ENCODE data around the gene SLC4A1.

Gene SLC4A1

GRCh38 chr17:44213403-44214229 lies 54.3 kb downstream of the SLC4A1 start (continued):
- TF ChIP-seq RARB (CRISPR knock-in tag; IDR thresholded peaks at IDR 0.05) (no peak), BACH2 (CRISPR knock-in tag; IDR thresholded peaks at IDR 0.05; ENCODE audit: borderline replicate concordance) (no peak), CSDC2 (CRISPR knock-in tag; IDR thresholded peaks at IDR 0.05) (no peak), SNAI2 (CRISPR knock-in tag; IDR thresholded peaks at IDR 0.05) (no peak)

GRCh38 chr17:44212507-44213402 lies 55.2 kb downstream of the SLC4A1 start:
- no peak for TF ChIP-seq GLIS3 (CRISPR knock-in tag; IDR thresholded peaks at IDR 0.05)
- TF ChIP-seq CSRNP3 (CRISPR knock-in tag; IDR thresholded peaks at IDR 0.05): no peak
- no peak for TF ChIP-seq PPARA (CRISPR knock-in tag; IDR thresholded peaks at IDR 0.05; ENCODE audit: borderline replicate concordance)
- no peak for TF ChIP-seq BACH2 (CRISPR knock-in tag; IDR thresholded peaks at IDR 0.05; ENCODE audit: borderline replicate concordance)
- no peak for TF ChIP-seq ARNTL (CRISPR knock-in tag; IDR thresholded peaks at IDR 0.05; ENCODE audit: borderline replicate concordance, low read depth)
- TF ChIP-seq TOX (CRISPR knock-in tag; IDR thresholded peaks at IDR 0.05; ENCODE audit: borderline replicate concordance): no peak
- no peak for TF ChIP-seq CREB5 (CRISPR knock-in tag; IDR thresholded peaks at IDR 0.05; ENCODE audit: low read depth)
- TF ChIP-seq ZFP3 (CRISPR knock-in tag; IDR thresholded peaks at IDR 0.05): no peak
- TF ChIP-seq OSR1 (CRISPR knock-in tag; IDR thresholded peaks at IDR 0.05): no peak
- TF ChIP-seq ISL1 (CRISPR knock-in tag; IDR thresholded peaks at IDR 0.05): no peak
- no peak for TF ChIP-seq RARB (CRISPR knock-in tag; IDR thresholded peaks at IDR 0.05)
- no peak for TF ChIP-seq CSDC2 (CRISPR knock-in tag; IDR thresholded peaks at IDR 0.05)
- TF ChIP-seq ZNF70 (CRISPR knock-in tag; IDR thresholded peaks at IDR 0.05): no peak
- no peak for TF ChIP-seq TCF4 (CRISPR knock-in tag; IDR thresholded peaks at IDR 0.05; ENCODE audit: borderline replicate concordance)
- no peak for TF ChIP-seq POU6F1 (CRISPR knock-in tag; IDR thresholded peaks at IDR 0.05; ENCODE audit: borderline replicate concordance, low read depth)
- TF ChIP-seq PATZ1 (CRISPR knock-in tag; IDR thresholded peaks at IDR 0.05; ENCODE audit: borderline replicate concordance): no peak
- no peak for TF ChIP-seq ZFP30 (CRISPR knock-in tag; IDR thresholded peaks at IDR 0.05)
- no peak for TF ChIP-seq ZNF8 (CRISPR knock-in tag; IDR thresholded peaks at IDR 0.05)
- ATAC-seq: no peak

- no peak for ATAC-seq
- TF ChIP-seq TCF4 (CRISPR knock-in tag; IDR thresholded peaks at IDR 0.05; ENCODE audit: borderline replicate concordance) (no peak), POU6F1 (CRISPR knock-in tag; IDR thresholded peaks at IDR 0.05; ENCODE audit: borderline replicate concordance, low read depth) (no peak), ZNF565 (CRISPR knock-in tag; conservative IDR thresholded peaks at IDR 0.05; ENCODE audit: low read depth) (no peak), GLIS3 (CRISPR knock-in tag; IDR thresholded peaks at IDR 0.05) (no peak), ZFP30 (CRISPR knock-in tag; IDR thresholded peaks at IDR 0.05) (no peak), TOX (CRISPR knock-in tag; IDR thresholded peaks at IDR 0.05; ENCODE audit: borderline replicate concordance) (no peak), ZFP3 (CRISPR knock-in tag; IDR thresholded peaks at IDR 0.05) (no peak), ZNF70 (CRISPR knock-in tag; IDR thresholded peaks at IDR 0.05) (no peak), SNAI2 (CRISPR knock-in tag; IDR thresholded peaks at IDR 0.05) (no peak), OSR1 (CRISPR knock-in tag; IDR thresholded peaks at IDR 0.05) (no peak), PPARA (CRISPR knock-in tag; IDR thresholded peaks at IDR 0.05; ENCODE audit: borderline replicate concordance) (no peak), BACH2 (CRISPR knock-in tag; IDR thresholded peaks at IDR 0.05; ENCODE audit: borderline replicate concordance) (no peak), TSHZ2 (CRISPR knock-in tag; IDR thresholded peaks at IDR 0.05) (no peak), ZNF8 (CRISPR knock-in tag; IDR thresholded peaks at IDR 0.05) (no peak), ESRRG (CRISPR knock-in tag; IDR thresholded peaks at IDR 0.05) (no peak)
Measured at GRCh38 chr17:44211281-44212265, 56.4 kb downstream of the SLC4A1 start.

Measured in SK-N-SH treated with all-trans-retinoic acid at 6 μM for 48 hours (cell line).